Uterus (tissue), 2 donors: Measurements from ENCODE around the gene NBPF1.

Experiments used
- CTCF ChIP-seq, 4 experiments: fragments of 200-600 bp in 2 of 4; fragments of 450-650 bp in 2 of 4; sonication (generic) in 2 of 4; IDR thresholded peaks; one replicate each; pipeline ENCODE4 v1.5.1; 2016 to 2019; ENCODE audit warnings: antibody characterized with exemption in 4 of 4, mild to moderate bottlenecking in 2 of 4, moderate library complexity in 1 of 4
- POLR2A ChIP-seq, 2 donors: fragments of 450-650 bp; IDR thresholded peaks; one replicate each; pipeline ENCODE4 v1.6.1; 2016; ENCODE audit warnings: antibody characterized with exemption in 2 of 2, mild to moderate bottlenecking in 1 of 2, moderate library complexity in 1 of 2

- TF ChIP-seq CTCF (IDR thresholded peaks at IDR 0.05) (no peak), POLR2A (IDR thresholded peaks at IDR 0.05) (no peak)
Observed at GRCh38 chr1:16605213-16605525, 8.2 kb downstream of the NBPF1 start.
